CD4-positive, alpha-beta T cell (primary cell): Measurements from ENCODE around the gene CREB1. TPM values are rescaled to one million over a fixed set of nuclear protein-coding genes. Genes with fewer than 3 reads are reported as not detected.
"Not testable (repeated sequence)": the region's sequence is repeated elsewhere in the genome, so short reads cannot be mapped to it uniquely, and the experiment has no call there.

Experiments used
- ATAC-seq: fragments of 200-7000 bp; cut with Tn5 transposase; one replicate; pipeline ENCODE4 v1.10.0; 2022; ENCODE audit warnings: mild to moderate bottlenecking; ENCODE audit not compliant: poor library complexity
- CTCF ChIA-PET: fragments of 350-600 bp; sonication (Branson Sonifier 250); formaldehyde crosslinking; loops from one replicate; lab custom pipeline; 2021; ENCODE audit warnings: antibody characterized with exemption, inconsistent platforms; lab: Charles Lee
- POLR2A ChIA-PET: fragments of 350-600 bp; sonication (Branson Sonifier 250); formaldehyde crosslinking; loops from one replicate; lab custom pipeline; 2021; ENCODE audit warnings: antibody characterized with exemption, inconsistent platforms; lab: Charles Lee
- DNase-seq, 14 experiments: peaks; one replicate each; pipeline ENCODE4 v3.0.0-alpha.2; 2013 to 2020; ENCODE audit warnings: mixed read lengths in 2 of 14
- H3K27ac ChIP-seq, 2 donors: one replicate each; pipeline versions ENCODE4 v1.5.1 to v1.7.0; 2013; ENCODE audit warnings: low read length in 2 of 2, low read depth in 1 of 2, mild to moderate bottlenecking in 1 of 2
- H3K27me3 ChIP-seq, 2 experiments: 1 replicate in 1 of 2; 2 replicates in 1 of 2; pipeline versions ENCODE4 v1.6.1 to v1.7.0; 2013; ENCODE audit warnings: low read length in 2 of 2, control low read depth in 1 of 2, mild to moderate bottlenecking in 1 of 2, moderate library complexity in 1 of 2; ENCODE audit not compliant: insufficient read depth in 2 of 2, control insufficient read depth in 1 of 2
- H3K36me3 ChIP-seq: one replicate; pipeline ENCODE4 v1.6.1; 2013; ENCODE audit warnings: low read length, control low read depth; ENCODE audit not compliant: insufficient read depth
- H3K4me1 ChIP-seq: one replicate; pipeline ENCODE4 v1.6.1; 2013; ENCODE audit warnings: low read length, control low read depth; ENCODE audit not compliant: insufficient read depth
- H3K4me3 ChIP-seq: one replicate; pipeline ENCODE4 v1.5.1; 2013; ENCODE audit warnings: mild to moderate bottlenecking, low read length, moderate library complexity
- H3K9me3 ChIP-seq, 2 experiments: 1 replicate in 1 of 2; 2 replicates in 1 of 2; pipeline versions ENCODE4 v1.6.1 to v1.7.0; 2013; ENCODE audit warnings: low read length in 2 of 2, mild to moderate bottlenecking in 2 of 2, control low read depth in 1 of 2, moderate library complexity in 1 of 2; ENCODE audit not compliant: control insufficient read depth in 1 of 2, insufficient read depth in 1 of 2
- H3K27ac Mint-ChIP-seq: one replicate; pipeline ENCODE4 v1.8.0; 2020; ENCODE audit warnings: mixed read lengths
- H3K27me3 Mint-ChIP-seq: one replicate; pipeline ENCODE4 v1.8.0; 2021; ENCODE audit warnings: mixed read lengths
- H3K36me3 Mint-ChIP-seq: one replicate; pipeline ENCODE4 v1.8.0; 2021; ENCODE audit warnings: low read depth, mixed read lengths
- H3K4me1 Mint-ChIP-seq: one replicate; pipeline ENCODE4 v1.8.0; 2021; ENCODE audit warnings: low read depth, mixed read lengths
- H3K4me3 Mint-ChIP-seq: one replicate; pipeline ENCODE4 v1.8.0; 2020; ENCODE audit warnings: mild to moderate bottlenecking, mixed read lengths
- H3K9me3 Mint-ChIP-seq: one replicate; pipeline ENCODE4 v1.8.0; 2020; ENCODE audit warnings: mixed read lengths
- CTCF ChIP-seq: fragments of 200-600 bp; IDR thresholded peaks from one replicate; pipeline ENCODE4 v1.8.0; 2022; ENCODE audit warnings: antibody characterized with exemption, mild to moderate bottlenecking
- intact Hi-C, 2 experiments: fragments of 100-400 bp; cut with DNase I in 1 of 2; cut with micrococcal nuclease in 1 of 2; formaldehyde crosslinking; loops; one replicate each; pipeline versions ENCODE4 v1.15.1 to v1.9.0; 2023 to 2025; cut with DNase I, micrococcal nuclease
- total RNA-seq, 174 experiments: library from RNA in 2 of 174; stranded (reverse) in 2 of 174; gene quantifications; one replicate each; pipeline ENCODE4 v1.2.3 and lab custom pipeline; 2021 to 2026

The CREB1 gene
- total RNA-seq, 2 experiments from 2014 or later: 62.5 to 67.1 TPM

GRCh38 chr2:207633686-207634085, 103.9 kb downstream of the CREB1 start:
- Mint-ChIP-seq H3K27me3 (no peaks in the 10 kb centered on the region), H3K36me3 (no peaks in the 10 kb centered on the region), H3K4me3 (no peak overlapping the region), H3K4me1 (peaks cover 4% of the 10 kb centered on the region), H3K27ac (no peak overlapping the region), H3K9me3 (no peaks in the 10 kb centered on the region)
- POLR2A ChIA-PET: interaction anchor here (2.7 kb wide), 1 partner anchor 8 kb away, joined by 9 read pairs; the partner anchor contains the start of gene METTL21A
- H3K9me3 ChIP-seq: no peaks in the 10 kb centered on the region
- no peaks in the 10 kb centered on the region for H3K4me1 ChIP-seq
- CTCF ChIA-PET: interaction anchor here (1.4 kb wide), 1 partner anchor 8 kb away, joined by 6 read pairs; the partner anchor contains the start of gene METTL21A
- TF ChIP-seq CTCF: no peak
- no peaks in the 10 kb centered on the region for H3K27me3 ChIP-seq
- no peaks in the 10 kb centered on the region for H3K36me3 ChIP-seq
- H3K27ac ChIP-seq: no peak overlapping the region
- no peak for ATAC-seq
- no peak for DNase-seq
- intact Hi-C loops: no loop called here
- no peak overlapping the region for H3K4me3 ChIP-seq

GRCh38 chr2:207635468-207636200, 105.9 kb downstream of the CREB1 start:
- Histone ChIP-seq H3K9me3 (peaks cover 5 to 8% of the 10 kb centered on the region in 2 experiments), H3K27ac (no peak overlapping the region), H3K4me1 (no peaks in the 10 kb centered on the region), H3K27me3 (no peaks in the 10 kb centered on the region), H3K36me3 (no peaks in the 10 kb centered on the region), H3K4me3 (no peak overlapping the region)
- Mint-ChIP-seq H3K4me3 (no peak overlapping the region), H3K9me3 (peaks cover 5% of the 10 kb centered on the region), H3K36me3 (no peaks in the 10 kb centered on the region), H3K27me3 (peaks cover 3% of the 10 kb centered on the region), H3K4me1 (no peaks in the 10 kb centered on the region), H3K27ac (no peak overlapping the region)
- POLR2A ChIA-PET: interaction anchor here (2.7 kb wide), 1 partner anchor 10 kb away, joined by 9 read pairs; the partner anchor contains the start of gene METTL21A
- no peak for DNase-seq
- intact Hi-C loops: no loop called here
- ATAC-seq: no peak
- CTCF ChIA-PET: interaction anchor here (1.8 kb wide), 1 partner anchor 8 kb away, joined by 6 read pairs; no protein-coding TSS in a partner anchor
- no peak for TF ChIP-seq CTCF

- H3K27me3 Mint-ChIP-seq, H3K27ac Mint-ChIP-seq, H3K9me3 ChIP-seq, H3K4me1 Mint-ChIP-seq, POLR2A ChIA-PET, H3K4me3 ChIP-seq, ATAC-seq, H3K36me3 Mint-ChIP-seq, H3K4me3 Mint-ChIP-seq, H3K27ac ChIP-seq, H3K4me1 ChIP-seq, H3K36me3 ChIP-seq, intact Hi-C loops, CTCF ChIA-PET, H3K9me3 Mint-ChIP-seq, H3K27me3 ChIP-seq, DNase-seq: not testable (repeated sequence)
Observed at GRCh38 chr2:207639288-207639687, 109.5 kb downstream of the CREB1 start.
